HepG2 (cell line): ENCODE measurements around the gene IPO9. TPM values are rescaled to one million over a fixed set of nuclear protein-coding genes. Genes with fewer than 3 reads are reported as not detected.

ENCODE experiments used
- AKAP8 ChIP-seq: sonication (generic); formaldehyde crosslinking; IDR thresholded peaks from 2 replicates; pipeline ENCODE4 v1.5.1; 2020; ENCODE audit warnings: mild to moderate bottlenecking, missing genetic modification reagents
- BRF2 ChIP-seq: sonication (generic); formaldehyde crosslinking; IDR thresholded peaks from 2 replicates; pipeline ENCODE4 v1.8.1; 2022; ENCODE audit warnings: mild to moderate bottlenecking, missing genetic modification reagents
- CBX5 ChIP-seq: sonication (generic); formaldehyde crosslinking; IDR thresholded peaks from 2 replicates; pipeline ENCODE4 v1.4.0; 2020; ENCODE audit warnings: missing genetic modification reagents, borderline replicate concordance
- GFI1 ChIP-seq: sonication (generic); formaldehyde crosslinking; IDR thresholded peaks from 2 replicates; pipeline ENCODE4 v1.5.0; 2020; ENCODE audit warnings: missing genetic modification reagents, mild to moderate bottlenecking, borderline replicate concordance
- IKZF1 ChIP-seq: fragments of 450-650 bp; IDR thresholded peaks from 2 replicates; pipeline ENCODE4 v1.7.1; 2016
- MLXIP ChIP-seq: sonication (generic); formaldehyde crosslinking; IDR thresholded peaks from 2 replicates; pipeline ENCODE4 v1.9.0; 2021; ENCODE audit warnings: missing genetic modification reagents, borderline replicate concordance
- MYPOP ChIP-seq: sonication (generic); formaldehyde crosslinking; IDR thresholded peaks from 2 replicates; pipeline ENCODE4 v1.8.1; 2023; ENCODE audit warnings: mild to moderate bottlenecking, moderate library complexity, missing genetic modification reagents
- NCOR1 ChIP-seq: fragments of 200-600 bp; sonication (generic); IDR thresholded peaks from 2 replicates; pipeline ENCODE4 v1.7.0; 2017; ENCODE audit warnings: antibody characterized with exemption, low read length, borderline replicate concordance
- POGK ChIP-seq: sonication (generic); formaldehyde crosslinking; conservative IDR thresholded peaks from 2 replicates; pipeline ENCODE4 v1.8.0; 2022; ENCODE audit warnings: mild to moderate bottlenecking, moderate library complexity, missing genetic modification reagents
- PRPF4 ChIP-seq: fragments of 200-400 bp; formaldehyde crosslinking; IDR thresholded peaks from 2 replicates; pipeline ENCODE4 v1.6.1; 2016; ENCODE audit warnings: low read length, low read depth; ENCODE audit not compliant: poor library complexity, severe bottlenecking
- SKIL ChIP-seq: sonication (generic); formaldehyde crosslinking; IDR thresholded peaks from 2 replicates; pipeline ENCODE4 v1.8.0; 2022; ENCODE audit warnings: missing genetic modification reagents, mild to moderate bottlenecking, moderate library complexity, borderline replicate concordance
- SMAD1 ChIP-seq: sonication (generic); formaldehyde crosslinking; IDR thresholded peaks from 2 replicates; pipeline ENCODE4 v1.4.0; 2020; ENCODE audit warnings: missing genetic modification reagents, low read depth, mild to moderate bottlenecking, borderline replicate concordance
- XBP1 ChIP-seq: sonication (generic); formaldehyde crosslinking; IDR thresholded peaks from 2 replicates; pipeline ENCODE4 v1.5.0; 2020; ENCODE audit warnings: missing genetic modification reagents
- ZNF234 ChIP-seq: sonication (generic); formaldehyde crosslinking; conservative IDR thresholded peaks from 2 replicates; pipeline ENCODE4 v1.5.1; 2020; ENCODE audit warnings: mild to moderate bottlenecking, missing genetic modification reagents
- ZNF605 ChIP-seq: sonication (generic); formaldehyde crosslinking; IDR thresholded peaks from 2 replicates; pipeline ENCODE4 v1.8.0; 2022; ENCODE audit warnings: mild to moderate bottlenecking, missing genetic modification reagents
- ZSCAN21 ChIP-seq: sonication (generic); formaldehyde crosslinking; IDR thresholded peaks from 2 replicates; pipeline ENCODE4 v1.8.0; 2022; ENCODE audit warnings: mild to moderate bottlenecking, missing genetic modification reagents, moderate library complexity, borderline replicate concordance
- ZSCAN5A ChIP-seq: sonication (generic); formaldehyde crosslinking; IDR thresholded peaks from 2 replicates; pipeline ENCODE4 v1.8.0; 2022; ENCODE audit warnings: mild to moderate bottlenecking, missing genetic modification reagents, borderline replicate concordance
- polyA plus RNA-seq, 8 experiments: library from polyadenylated mRNA; depleted of rRNA in 3 of 8; stranded (reverse) in 7 of 8; unstranded in 1 of 8; fragments of >200 nt; fragmentation: Illumina TruSeq in 4 of 8; extraction: Trizol in 4 of 8; gene quantifications; 2 replicates each; pipeline versions ENCODE4 v1.2.1 to v1.2.3, GENCODE V29; 2011 to 2016; ENCODE audit warnings: low read depth in 4 of 8, missing spikeins in 1 of 8, mixed read lengths in 1 of 8; ENCODE audit not compliant: insufficient read depth in 1 of 8
- total RNA-seq, 5 experiments: library from RNA; depleted of rRNA; stranded (reverse); fragments of >200 nt; fragmentation: Illumina TruSeq; extraction: Trizol; gene quantifications; 2 replicates each; pipeline ENCODE4 v1.2.3, GENCODE V29; 2016; ENCODE audit warnings: low read depth in 1 of 5

The IPO9 gene
- total and polyA plus RNA-seq, 2 of the 13 experiments (the other 11 are each of a cell fraction or from before 2014, with no cell fraction given), result 31.0 to 34.8 TPM

- no peak for TF ChIP-seq ZSCAN5A (CRISPR knock-in tag)
- TF ChIP-seq NCOR1, result no peak
- TF ChIP-seq CBX5 (CRISPR knock-in tag), result no peak
- no peak for TF ChIP-seq SKIL
- TF ChIP-seq POGK (CRISPR knock-in tag), result peak; percentile 64; the same call in 1 of the 2 replicates
- TF ChIP-seq ZNF605, result no peak
- no peak for TF ChIP-seq BRF2 (CRISPR knock-in tag)
- TF ChIP-seq MYPOP (CRISPR knock-in tag), result no peak
- TF ChIP-seq SMAD1, result no peak
- TF ChIP-seq IKZF1, result no peak
- TF ChIP-seq AKAP8 (CRISPR knock-in tag), result no peak
- TF ChIP-seq GFI1, result no peak
- TF ChIP-seq ZSCAN21 (CRISPR knock-in tag), result peak; percentile 35; the same call in 1 of the 2 replicates
- no peak for TF ChIP-seq XBP1 (CRISPR knock-in tag)
- no peak for TF ChIP-seq PRPF4
- no peak for TF ChIP-seq ZNF234 (CRISPR knock-in tag)
- TF ChIP-seq MLXIP, result no peak
Observed at GRCh38 chr1:201895913-201896807, 67.2 kb downstream of the IPO9 start (continued).
